ENCODE measurements around the gene ECEL1. TPM values are rescaled to one million over a fixed set of nuclear protein-coding genes. Genes with fewer than 3 reads are reported as not detected.

ECEL1 gene
- total and polyA plus RNA-seq, 2 of the 4 experiments (the other 2 are of a cell fraction): not detected

DNA sequence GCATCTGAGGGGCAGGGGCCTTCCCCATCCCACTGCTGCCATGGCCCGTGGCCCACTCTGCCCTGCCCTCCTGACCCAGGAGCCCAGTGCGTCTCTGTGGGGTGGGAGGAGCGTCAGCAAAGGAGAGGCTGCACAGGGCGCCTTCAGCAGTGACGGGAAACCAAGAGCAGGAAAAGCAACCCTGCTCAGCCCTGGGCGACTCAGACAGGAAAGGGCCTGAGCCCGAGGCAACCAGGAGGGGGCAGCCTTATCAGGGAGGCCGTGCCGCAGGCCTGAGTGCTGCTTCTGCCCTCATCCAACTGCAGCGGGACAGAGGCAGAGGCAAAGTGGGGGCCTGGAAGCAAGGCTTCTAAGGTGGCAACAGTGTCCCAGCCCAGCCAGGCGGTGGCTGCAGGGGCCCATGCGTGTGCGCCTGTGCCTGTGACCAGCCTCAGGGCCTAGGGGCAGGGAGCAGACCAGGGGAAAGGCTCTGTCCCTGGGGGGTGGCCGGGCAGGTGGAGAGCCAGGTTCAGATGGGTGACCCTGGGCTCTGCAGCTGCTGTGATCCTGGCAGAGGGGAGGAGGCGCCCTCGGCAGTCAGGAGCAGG, 54.9 kb downstream of the ECEL1 start:
- CTCF ChIA-PET: interaction anchor here (0.9 kb wide), 1 partner anchor 58 kb away, joined by 3 read pairs; no protein-coding TSS in a partner anchor
- TF ChIP-seq MXI1 (IDR thresholded peaks at IDR 0.05; ENCODE audit: borderline replicate concordance, low read depth, low read length): no peak
- no peak for TF ChIP-seq RCOR1 (IDR thresholded peaks at IDR 0.05; ENCODE audit: insufficient replicate concordance, low read length)
- TF ChIP-seq, protein P1, sequence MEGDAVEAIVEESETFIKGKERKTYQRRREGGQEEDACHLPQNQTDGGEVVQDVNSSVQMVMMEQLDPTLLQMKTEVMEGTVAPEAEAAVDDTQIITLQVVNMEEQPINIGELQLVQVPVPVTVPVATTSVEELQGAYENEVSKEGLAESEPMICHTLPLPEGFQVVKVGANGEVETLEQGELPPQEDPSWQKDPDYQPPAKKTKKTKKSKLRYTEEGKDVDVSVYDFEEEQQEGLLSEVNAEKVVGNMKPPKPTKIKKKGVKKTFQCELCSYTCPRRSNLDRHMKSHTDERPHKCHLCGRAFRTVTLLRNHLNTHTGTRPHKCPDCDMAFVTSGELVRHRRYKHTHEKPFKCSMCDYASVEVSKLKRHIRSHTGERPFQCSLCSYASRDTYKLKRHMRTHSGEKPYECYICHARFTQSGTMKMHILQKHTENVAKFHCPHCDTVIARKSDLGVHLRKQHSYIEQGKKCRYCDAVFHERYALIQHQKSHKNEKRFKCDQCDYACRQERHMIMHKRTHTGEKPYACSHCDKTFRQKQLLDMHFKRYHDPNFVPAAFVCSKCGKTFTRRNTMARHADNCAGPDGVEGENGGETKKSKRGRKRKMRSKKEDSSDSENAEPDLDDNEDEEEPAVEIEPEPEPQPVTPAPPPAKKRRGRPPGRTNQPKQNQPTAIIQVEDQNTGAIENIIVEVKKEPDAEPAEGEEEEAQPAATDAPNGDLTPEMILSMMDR (conservative IDR thresholded peaks at IDR 0.05; ENCODE audit: low read depth, low read length): 0 out of 2 replicates have a peak, but pooled peaks have one; percentile 14
- no peak for TF ChIP-seq RAD21 (IDR thresholded peaks at IDR 0.05; ENCODE audit: low read length)
- Histone ChIP-seq H2BK15ac (ENCODE audit: low read depth, low read length) (no peak overlapping the region), H3K14ac (replicated peaks; ENCODE audit: low read depth, low read length) (no peak overlapping the region), H2BK120ac (ENCODE audit: low read depth, low read length) (no peak overlapping the region), H2AFZ (replicated peaks; ENCODE audit: low read length, poor library complexity) (no peak overlapping the region), H3K18ac (ENCODE audit: low read depth, low read length) (no peak overlapping the region), H2BK5ac (ENCODE audit: low read depth, low read length, poor library complexity, severe bottlenecking) (no peak overlapping the region), H2AK9ac (replicated peaks; ENCODE audit: low read depth, low read length, poor library complexity) (no peak overlapping the region), H4K91ac (ENCODE audit: insufficient read depth, low read depth, low read length) (no peak overlapping the region), H3K4ac (ENCODE audit: low read depth, low read length) (no peak overlapping the region), H3K4me1 (ENCODE audit: control insufficient read depth, insufficient read depth, low read length) (no peaks in the 10 kb centered on the region), H3K9me3 (ENCODE audit: control insufficient read depth, insufficient read depth, low read length) (no peaks in the 10 kb centered on the region), H4K20me1 (ENCODE audit: insufficient read depth, low read length) (no peaks in the 10 kb centered on the region), H4K8ac (ENCODE audit: low read depth in 2 of 2, low read length in 2 of 2) (no peak overlapping the region), H2AK5ac (ENCODE audit: low read depth, low read length) (no peak overlapping the region), H4K5ac (ENCODE audit: low read depth, low read length) (no peak overlapping the region), H3K27ac (ENCODE audit: insufficient read depth, low read length) (no peak overlapping the region), H2BK20ac (ENCODE audit: low read depth, low read length) (no peak overlapping the region), H3K23ac (ENCODE audit: low read depth, low read length) (no peak overlapping the region), H3K4me2 (ENCODE audit: low read depth, low read length) (no peak overlapping the region), H3K27me3 (ENCODE audit: control insufficient read depth, insufficient read depth, low read length) (peaks cover 23% of the 10 kb centered on the region), H3K56ac (ENCODE audit: extremely low read depth, insufficient read depth, low read length) (no peak overlapping the region), H3K9ac (ENCODE audit: low read depth, low read length) (no peak overlapping the region), H3K36me3 (ENCODE audit: control insufficient read depth, insufficient read depth, low read length) (no peaks in the 10 kb centered on the region), H3K9me1 (ENCODE audit: insufficient read depth, low read length) (no peaks in the 10 kb centered on the region), H3K4me3 (ENCODE audit: insufficient read depth, low read depth, low read length) (no peak overlapping the region), H3K79me1 (ENCODE audit: low read depth in 1 of 2, low read length in 2 of 2) (no peaks in the 10 kb centered on the region)
- dilution Hi-C loops (cut with HindIII; ENCODE audit: low sequenced_read_pairs, unreplicated experiment): no loop called here
- DNase-seq: no peak
- 46% methylated on average over 5 of the region's 16 CpGs; no CpG with 5 or more reads in 1 of the 2 experiments for WGBS, 2 experiments (ENCODE audit: extremely low coverage in 2 of 2, insufficient read length in 1 of 2)
- no peak for ATAC-seq (ENCODE audit: low read depth)
- intact Hi-C loops (cut with micrococcal nuclease): no loop called here
- POLR2A ChIA-PET (ENCODE audit: unreplicated experiment): no interaction called here
- no TSS peak for BruUV-seq (replicated peaks)
- in situ Hi-C loops (cut with MboI; ENCODE audit: low sequenced_read_pairs): loop anchor here (5.0 kb wide), 1 partner anchor 525 kb away; no protein-coding TSS in a partner anchor
